ENCODE results near the gene PHOX2A.

DNA sequence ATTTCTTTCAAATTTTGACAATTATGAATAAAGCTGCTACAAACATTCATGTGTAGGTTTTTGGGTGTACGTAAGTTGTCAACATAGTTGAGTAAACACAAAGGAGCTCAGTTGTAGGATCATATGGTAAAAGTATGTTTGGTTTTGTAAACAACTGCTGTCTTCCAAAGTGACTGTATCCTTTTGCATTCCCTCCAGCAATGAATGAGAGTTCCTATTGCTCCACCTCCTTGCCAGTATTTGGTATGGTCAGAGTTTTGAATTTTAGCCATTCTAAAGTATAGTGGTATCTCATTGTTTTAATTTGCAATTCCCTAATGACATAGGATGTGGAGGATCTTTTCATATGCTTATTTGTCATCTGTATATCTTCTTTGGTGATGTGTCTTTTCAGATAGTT is 28.0 kb upstream of the PHOX2A start:
- TF ChIP-seq, protein P1, sequence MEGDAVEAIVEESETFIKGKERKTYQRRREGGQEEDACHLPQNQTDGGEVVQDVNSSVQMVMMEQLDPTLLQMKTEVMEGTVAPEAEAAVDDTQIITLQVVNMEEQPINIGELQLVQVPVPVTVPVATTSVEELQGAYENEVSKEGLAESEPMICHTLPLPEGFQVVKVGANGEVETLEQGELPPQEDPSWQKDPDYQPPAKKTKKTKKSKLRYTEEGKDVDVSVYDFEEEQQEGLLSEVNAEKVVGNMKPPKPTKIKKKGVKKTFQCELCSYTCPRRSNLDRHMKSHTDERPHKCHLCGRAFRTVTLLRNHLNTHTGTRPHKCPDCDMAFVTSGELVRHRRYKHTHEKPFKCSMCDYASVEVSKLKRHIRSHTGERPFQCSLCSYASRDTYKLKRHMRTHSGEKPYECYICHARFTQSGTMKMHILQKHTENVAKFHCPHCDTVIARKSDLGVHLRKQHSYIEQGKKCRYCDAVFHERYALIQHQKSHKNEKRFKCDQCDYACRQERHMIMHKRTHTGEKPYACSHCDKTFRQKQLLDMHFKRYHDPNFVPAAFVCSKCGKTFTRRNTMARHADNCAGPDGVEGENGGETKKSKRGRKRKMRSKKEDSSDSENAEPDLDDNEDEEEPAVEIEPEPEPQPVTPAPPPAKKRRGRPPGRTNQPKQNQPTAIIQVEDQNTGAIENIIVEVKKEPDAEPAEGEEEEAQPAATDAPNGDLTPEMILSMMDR (IDR thresholded peaks at IDR 0.05): no peak
- TF ChIP-seq POLR2A (IDR thresholded peaks at IDR 0.05): no peak

All from right lobe of liver (tissue), 4 donors.